ENCODE measurements around the gene SPEM1. TPM values are rescaled to one million over a fixed set of nuclear protein-coding genes. Genes with fewer than 3 reads are reported as not detected.

SPEM1 gene
- total and polyA plus RNA-seq, 4 donors = not detected

GRCh38 chr17:7380855-7381683 is 39.1 kb upstream of the SPEM1 start, which contains the start of gene TNK1:
Gene TNK1, plus strand, starts transcription at chr17:7381089. Its CDS starts 1,838 bp downstream, at chr17:7382927.
- no peak for DNase-seq (ENCODE audit: low spot score)
- Histone ChIP-seq H3K27ac (ENCODE audit: low read depth in 1 of 2, low read length in 2 of 2) (no peak within 1 kb of the TSS), H3K9ac (ENCODE audit: low read depth in 1 of 2, low read length in 2 of 2) (peak within 1 kb of the TSS in 1 of 2 donors; percentile 47), H3K9me3 (ENCODE audit: control insufficient read depth in 4 of 4, low read length in 3 of 4) (no peaks in the 10 kb centered on the region), H3K4me1 (ENCODE audit: control insufficient read depth in 4 of 4, insufficient read depth in 4 of 4, low read length in 3 of 4) (peaks cover 6 to 18% (median 12%) of the 10 kb centered on the region in 4 donors), H3K27me3 (ENCODE audit: control insufficient read depth in 4 of 4, insufficient read depth in 4 of 4, low read length in 3 of 4) (peaks cover 0 to 3% (median 0%) of the 10 kb centered on the region in 4 donors), H3K4me3 (ENCODE audit: low read depth in 1 of 3, low read length in 3 of 3) (peak within 1 kb of the TSS; percentile 45 to 74 (median 63)), H3K36me3 (ENCODE audit: control insufficient read depth in 4 of 4, insufficient read depth in 3 of 4, low read depth in 1 of 4, low read length in 3 of 4) (peaks cover 0 to 2% (median 0%) of the 10 kb centered on the region in 4 donors)
- 4% methylated on average over 52 of the region's 52 CpGs for WGBS
- TF ChIP-seq REST (IDR thresholded peaks at IDR 0.05) (peak; percentile 53), RXRA (IDR thresholded peaks at IDR 0.05) (no peak)

- no peaks in the 10 kb centered on the region for H3K9me3 ChIP-seq (ENCODE audit: control insufficient read depth in 4 of 4, low read length in 3 of 4)
- WGBS = 94% methylated on average over 10 of the region's 10 CpGs
These were observed 37.2 kb upstream of the SPEM1 start for GRCh38 chr17:7382901-7383300.

More at GRCh38 chr17:7382901-7383300, 37.2 kb upstream of the SPEM1 start:
- no peak overlapping the region for H3K9ac ChIP-seq (ENCODE audit: low read depth in 1 of 2, low read length in 2 of 2)
- DNase-seq (ENCODE audit: low spot score) = no peak
- H3K27ac ChIP-seq (ENCODE audit: low read depth in 1 of 2, low read length in 2 of 2) = no peak overlapping the region
- peaks cover 0 to 3% (median 0%) of the 10 kb centered on the region in 4 donors for H3K27me3 ChIP-seq (ENCODE audit: control insufficient read depth in 4 of 4, insufficient read depth in 4 of 4, low read length in 3 of 4)
- no peak overlapping the region for H3K4me3 ChIP-seq (ENCODE audit: low read depth in 1 of 3, low read length in 3 of 3)
- peaks cover 0 to 6% (median 0%) of the 10 kb centered on the region in 4 donors for H3K36me3 ChIP-seq (ENCODE audit: control insufficient read depth in 4 of 4, insufficient read depth in 3 of 4, low read depth in 1 of 4, low read length in 3 of 4)
- TF ChIP-seq YY1 (IDR thresholded peaks at IDR 0.05) = no peak
- no peak for TF ChIP-seq EGR1 (IDR thresholded peaks at IDR 0.05; ENCODE audit: low read depth in 2 of 2)
- TF ChIP-seq GABPA (IDR thresholded peaks at IDR 0.05 in 1 of 2, conservative IDR thresholded peaks at IDR 0.05 in 1 of 2) = no peak
- TF ChIP-seq TAF1 (conservative IDR thresholded peaks at IDR 0.05) = no peak
- no peak for TF ChIP-seq NR2F2 (IDR thresholded peaks at IDR 0.05)
- no peak for TF ChIP-seq RAD21 (IDR thresholded peaks at IDR 0.05)
- no peak for TF ChIP-seq REST (IDR thresholded peaks at IDR 0.05)
- TF ChIP-seq CTCF (IDR thresholded peaks at IDR 0.05; ENCODE audit: low read depth, low read length, missing input control) = no peak
- TF ChIP-seq FOXA2 (IDR thresholded peaks at IDR 0.05) = no peak
- TF ChIP-seq ATF3 (IDR thresholded peaks at IDR 0.05) = no peak
- TF ChIP-seq RXRA (IDR thresholded peaks at IDR 0.05) = no peak
- TF ChIP-seq HNF4A (conservative IDR thresholded peaks at IDR 0.05) = no peak
- TF ChIP-seq JUND (IDR thresholded peaks at IDR 0.05) = no peak
- peaks cover 6 to 18% (median 12%) of the 10 kb centered on the region in 4 donors for H3K4me1 ChIP-seq (ENCODE audit: control insufficient read depth in 4 of 4, insufficient read depth in 4 of 4, low read length in 3 of 4)
